Stomach (tissue), 4 donors: ENCODE data around the gene DBX2.

Experiments
- POLR2A ChIP-seq, 4 donors: fragments of 450-650 bp; IDR thresholded peaks; one replicate each; pipeline ENCODE4 v1.6.1; 2016; ENCODE audit warnings: antibody characterized with exemption in 4 of 4, control low read depth in 2 of 4, mild to moderate bottlenecking in 1 of 4, moderate library complexity in 1 of 4
- TF ChIP-seq, protein P1 (sequence below), 7 experiments: fragments of 450-650 bp in 4 of 7; fragments of 200-600 bp in 3 of 7; sonication (generic) in 3 of 7; IDR thresholded peaks; one replicate each; pipeline ENCODE4 v1.5.1; 2016 to 2019; ENCODE audit warnings: antibody characterized with exemption in 7 of 7, control low read depth in 2 of 7, mild to moderate bottlenecking in 1 of 7

DNA sequence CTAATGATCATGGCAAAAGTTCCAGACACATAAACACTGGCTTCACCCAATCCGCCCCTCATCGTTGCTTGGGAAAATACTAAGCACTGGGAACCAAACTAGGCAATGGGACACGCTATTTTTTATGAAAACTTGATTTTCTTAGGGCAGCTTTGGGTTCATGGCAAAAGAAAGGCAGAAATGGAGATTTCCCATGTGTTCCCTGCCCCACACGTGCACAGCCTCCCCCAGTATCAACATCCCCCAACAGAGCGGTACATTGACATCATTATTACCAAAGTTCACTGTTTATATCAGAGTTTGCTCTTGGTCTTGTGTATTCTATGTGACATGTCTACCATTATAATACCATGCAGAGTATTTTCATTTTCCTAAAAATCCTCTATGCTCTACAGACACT, 71.0 kb downstream of the DBX2 start:
- TF ChIP-seq, protein P1, sequence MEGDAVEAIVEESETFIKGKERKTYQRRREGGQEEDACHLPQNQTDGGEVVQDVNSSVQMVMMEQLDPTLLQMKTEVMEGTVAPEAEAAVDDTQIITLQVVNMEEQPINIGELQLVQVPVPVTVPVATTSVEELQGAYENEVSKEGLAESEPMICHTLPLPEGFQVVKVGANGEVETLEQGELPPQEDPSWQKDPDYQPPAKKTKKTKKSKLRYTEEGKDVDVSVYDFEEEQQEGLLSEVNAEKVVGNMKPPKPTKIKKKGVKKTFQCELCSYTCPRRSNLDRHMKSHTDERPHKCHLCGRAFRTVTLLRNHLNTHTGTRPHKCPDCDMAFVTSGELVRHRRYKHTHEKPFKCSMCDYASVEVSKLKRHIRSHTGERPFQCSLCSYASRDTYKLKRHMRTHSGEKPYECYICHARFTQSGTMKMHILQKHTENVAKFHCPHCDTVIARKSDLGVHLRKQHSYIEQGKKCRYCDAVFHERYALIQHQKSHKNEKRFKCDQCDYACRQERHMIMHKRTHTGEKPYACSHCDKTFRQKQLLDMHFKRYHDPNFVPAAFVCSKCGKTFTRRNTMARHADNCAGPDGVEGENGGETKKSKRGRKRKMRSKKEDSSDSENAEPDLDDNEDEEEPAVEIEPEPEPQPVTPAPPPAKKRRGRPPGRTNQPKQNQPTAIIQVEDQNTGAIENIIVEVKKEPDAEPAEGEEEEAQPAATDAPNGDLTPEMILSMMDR (IDR thresholded peaks at IDR 0.05) = no peak
- no peak for TF ChIP-seq POLR2A (IDR thresholded peaks at IDR 0.05)
